Upper lobe of left lung (tissue), 6 donors: Measurements from ENCODE around the gene DPYD. TPM values are rescaled to one million over a fixed set of nuclear protein-coding genes. Genes with fewer than 3 reads are reported as not detected.

ENCODE experiments used
- ATAC-seq, 2 donors: fragments of 200-7000 bp; cut with Tn5 transposase; one replicate each; pipeline ENCODE4 v1.9.1; 2022; ENCODE audit warnings: mild to moderate bottlenecking in 2 of 2, moderate library complexity in 2 of 2; ENCODE audit not compliant: low FRiP score in 2 of 2
- DNase-seq, 2 donors: peaks; one replicate each; pipeline ENCODE4 v3.0.0-alpha.2; 2019 to 2020
- H3K27ac ChIP-seq, 4 donors: fragments of 200-600 bp; sonication (generic); one replicate each; pipeline ENCODE4 v1.5.1; 2016 to 2019
- H3K27me3 ChIP-seq, 4 donors: fragments of 200-600 bp; sonication (generic); one replicate each; pipeline ENCODE4 v1.5.1; 2017 to 2019
- H3K36me3 ChIP-seq, 4 donors: fragments of 200-600 bp; sonication (generic); one replicate each; pipeline ENCODE4 v1.5.1; 2016 to 2019
- H3K4me1 ChIP-seq, 4 donors: fragments of 200-600 bp; sonication (generic); one replicate each; pipeline ENCODE4 v1.5.1; 2018 to 2019
- H3K4me3 ChIP-seq, 4 donors: fragments of 200-600 bp; sonication (generic); one replicate each; pipeline ENCODE4 v1.5.1; 2017 to 2019; ENCODE audit warnings: mild to moderate bottlenecking in 2 of 4, moderate library complexity in 1 of 4
- H3K9me3 ChIP-seq, 4 donors: fragments of 200-600 bp; sonication (generic); one replicate each; pipeline ENCODE4 v1.5.1; 2018 to 2019
- EP300 ChIP-seq, 4 donors: sonication (generic); formaldehyde crosslinking; IDR thresholded peaks; one replicate each; pipeline ENCODE4 v1.5.1; 2017; ENCODE audit warnings: antibody characterized with exemption in 4 of 4, control low read depth in 2 of 4
- POLR2A ChIP-seq, 4 donors: fragments of 450-650 bp; IDR thresholded peaks; one replicate each; pipeline ENCODE4 v1.5.1; 2016 to 2017; ENCODE audit warnings: antibody characterized with exemption in 4 of 4, mild to moderate bottlenecking in 2 of 4
- POLR2AphosphoS5 ChIP-seq, 2 donors: sonication (generic); formaldehyde crosslinking; IDR thresholded peaks; one replicate each; pipeline ENCODE4 v1.5.1; 2017; ENCODE audit warnings: antibody characterized with exemption in 2 of 2
- WGBS, 2 donors: methylation state at CpG; one replicate each; pipeline ENCODE4 v1.1.5; 2017 to 2018; 5-methylcytosine and 5-hydroxymethylcytosine counted together
- total RNA-seq, 6 donors: library from RNA; depleted of rRNA in 4 of 6; stranded (reverse); fragments of >200 nt in 4 of 6; gene quantifications; one replicate each; pipeline versions ENCODE4 v1.1.0 to v1.2.1, GENCODE V29; 2016 to 2021
- TF ChIP-seq, protein P1 (sequence below), 6 experiments: fragments of 450-650 bp in 4 of 6; fragments of 200-600 bp in 2 of 6; sonication (generic) in 2 of 6; IDR thresholded peaks; one replicate each; pipeline ENCODE4 v1.5.1; 2016 to 2019; ENCODE audit warnings: antibody characterized with exemption in 6 of 6
- donor health status: DM: no; HTN: no; CAD: no; lungs with moderate emphysema.
- donor health status: DM: no; HTN: yes; CAD: no; lungs with severe emphysema.

Gene DPYD
- total RNA-seq, 6 donors from 2014 or later: 60.9 to 106 (median 79.7) TPM

DNA sequence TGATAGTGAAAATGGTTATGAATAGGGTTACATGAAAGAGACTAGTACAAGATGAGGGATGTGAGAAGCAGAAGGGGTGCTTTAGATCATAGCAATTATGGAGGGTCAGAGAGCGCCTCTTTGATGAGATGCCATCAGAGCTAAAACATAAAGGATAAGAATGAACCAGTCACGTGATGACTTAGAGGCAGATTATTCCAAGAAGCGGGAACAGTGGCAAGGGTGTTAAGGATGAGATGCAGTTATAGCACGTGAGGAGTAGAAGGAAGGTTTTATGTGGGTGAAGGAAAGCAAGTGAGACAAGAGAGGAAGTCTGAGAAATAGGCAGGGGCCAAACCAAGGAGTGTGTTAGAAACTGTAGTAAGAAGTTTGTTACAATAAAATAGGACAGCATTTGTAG, 360.1 kb downstream of the DPYD start:
- no peak for TF ChIP-seq POLR2A (IDR thresholded peaks at IDR 0.05)
- TF ChIP-seq EP300 (IDR thresholded peaks at IDR 0.05): no peak
- no peak for TF ChIP-seq POLR2AphosphoS5 (IDR thresholded peaks at IDR 0.05)
- TF ChIP-seq, protein P1, sequence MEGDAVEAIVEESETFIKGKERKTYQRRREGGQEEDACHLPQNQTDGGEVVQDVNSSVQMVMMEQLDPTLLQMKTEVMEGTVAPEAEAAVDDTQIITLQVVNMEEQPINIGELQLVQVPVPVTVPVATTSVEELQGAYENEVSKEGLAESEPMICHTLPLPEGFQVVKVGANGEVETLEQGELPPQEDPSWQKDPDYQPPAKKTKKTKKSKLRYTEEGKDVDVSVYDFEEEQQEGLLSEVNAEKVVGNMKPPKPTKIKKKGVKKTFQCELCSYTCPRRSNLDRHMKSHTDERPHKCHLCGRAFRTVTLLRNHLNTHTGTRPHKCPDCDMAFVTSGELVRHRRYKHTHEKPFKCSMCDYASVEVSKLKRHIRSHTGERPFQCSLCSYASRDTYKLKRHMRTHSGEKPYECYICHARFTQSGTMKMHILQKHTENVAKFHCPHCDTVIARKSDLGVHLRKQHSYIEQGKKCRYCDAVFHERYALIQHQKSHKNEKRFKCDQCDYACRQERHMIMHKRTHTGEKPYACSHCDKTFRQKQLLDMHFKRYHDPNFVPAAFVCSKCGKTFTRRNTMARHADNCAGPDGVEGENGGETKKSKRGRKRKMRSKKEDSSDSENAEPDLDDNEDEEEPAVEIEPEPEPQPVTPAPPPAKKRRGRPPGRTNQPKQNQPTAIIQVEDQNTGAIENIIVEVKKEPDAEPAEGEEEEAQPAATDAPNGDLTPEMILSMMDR (IDR thresholded peaks at IDR 0.05): no peak
- H3K4me3 ChIP-seq: no peak overlapping the region

DNA sequence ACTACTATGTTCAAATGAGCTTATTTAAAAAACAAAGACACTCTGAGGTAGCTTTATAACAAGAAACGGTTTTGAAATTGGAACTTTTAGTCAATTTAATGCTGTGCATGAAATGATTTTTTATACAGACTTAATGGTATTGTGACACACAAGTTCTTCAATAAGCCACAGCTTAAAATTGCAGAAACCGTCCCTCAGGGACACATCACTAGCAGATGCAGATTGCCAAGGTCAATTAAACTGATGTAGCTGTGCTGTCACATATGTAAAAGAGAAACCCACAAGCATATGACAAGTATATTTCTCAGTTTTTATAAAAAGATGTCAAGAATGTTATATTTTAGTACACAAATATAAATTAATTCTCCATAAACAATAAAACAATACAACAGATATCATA, 366.9 kb downstream of the DPYD start:
- whole genome bisulfite sequencing, 2 donors: 79 to 92% methylated on average over 2 of the region's 2 CpGs
- no peak for TF ChIP-seq EP300 (IDR thresholded peaks at IDR 0.05)
- no peak for TF ChIP-seq POLR2A (IDR thresholded peaks at IDR 0.05)
- TF ChIP-seq, protein P1 (IDR thresholded peaks at IDR 0.05): no peak
- no peak for TF ChIP-seq POLR2AphosphoS5 (IDR thresholded peaks at IDR 0.05)
- no peak overlapping the region for H3K4me3 ChIP-seq
- H3K27ac ChIP-seq: no peak overlapping the region
- H3K36me3 ChIP-seq: peaks cover 0 to 16% (median 2%) of the 10 kb centered on the region in 4 donors
- DNase-seq: no peak
- H3K4me1 ChIP-seq: no peaks in the 10 kb centered on the region
- no peaks in the 10 kb centered on the region for H3K9me3 ChIP-seq
- ATAC-seq: no peak
- H3K27me3 ChIP-seq: no peaks in the 10 kb centered on the region

More for the DNA sequence above, 360.1 kb downstream of the DPYD start:
- DNase-seq: no peak
- 93 to 94% methylated on average over 4 of the region's 4 CpGs for WGBS, 2 donors
- H3K36me3 ChIP-seq: peaks cover 0 to 9% (median 2%) of the 10 kb centered on the region in 4 donors
- no peak for ATAC-seq
- no peaks in the 10 kb centered on the region for H3K9me3 ChIP-seq
- no peaks in the 10 kb centered on the region for H3K27me3 ChIP-seq
- no peak overlapping the region for H3K27ac ChIP-seq
- H3K4me1 ChIP-seq: no peaks in the 10 kb centered on the region

DNA sequence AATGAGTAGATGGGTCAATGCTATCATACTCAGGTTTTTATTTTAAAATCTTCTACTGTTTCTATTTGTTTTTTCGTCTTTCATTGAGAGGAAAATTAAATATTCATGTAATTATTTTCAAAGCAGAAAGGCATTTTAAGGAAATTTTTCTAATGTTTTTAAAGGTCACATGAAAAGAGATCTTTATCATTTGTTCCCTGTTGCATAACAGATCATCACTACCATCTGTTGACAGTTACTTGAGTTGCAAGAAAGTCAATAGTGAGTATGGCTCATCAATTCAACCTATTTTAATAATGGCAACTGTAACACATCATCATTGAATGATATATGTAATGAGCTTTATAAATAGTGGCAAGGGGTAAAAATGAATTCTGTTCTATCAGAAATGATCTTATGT, 369.7 kb downstream of the DPYD start:
- Histone ChIP-seq H3K27me3 (no peaks in the 10 kb centered on the region), H3K36me3 (peaks cover 0 to 19% (median 2%) of the 10 kb centered on the region in 4 donors), H3K9me3 (no peaks in the 10 kb centered on the region), H3K4me1 (no peaks in the 10 kb centered on the region), H3K4me3 (no peak overlapping the region), H3K27ac (no peak overlapping the region)
- no peak for TF ChIP-seq EP300 (IDR thresholded peaks at IDR 0.05)
- TF ChIP-seq POLR2A (IDR thresholded peaks at IDR 0.05): no peak
- TF ChIP-seq, protein P1 (IDR thresholded peaks at IDR 0.05): no peak
- no peak for TF ChIP-seq POLR2AphosphoS5 (IDR thresholded peaks at IDR 0.05)
- 87 to 91% methylated on average over 1 of the region's 1 CpG for WGBS, 2 donors
- DNase-seq (no peak), ATAC-seq (no peak)

DNA sequence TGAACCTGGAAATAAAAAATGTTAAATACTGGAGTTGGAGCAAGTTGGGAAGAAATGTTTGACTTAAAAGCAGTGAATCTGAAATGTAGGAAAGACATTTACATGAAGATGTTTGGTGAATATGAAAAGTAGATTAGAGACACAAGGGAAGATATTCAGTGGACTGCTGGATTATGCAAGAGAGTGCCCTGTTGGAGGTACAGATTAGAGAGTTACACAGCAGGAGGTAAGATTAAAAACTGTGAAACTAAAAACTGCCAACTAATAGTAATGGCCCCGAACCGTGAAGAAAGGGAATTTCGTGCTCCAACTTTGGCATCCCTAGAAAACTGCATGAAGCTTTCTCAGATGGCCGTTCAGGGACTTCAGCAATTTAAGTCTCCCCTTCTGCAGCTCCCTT, 375.4 kb downstream of the DPYD start:
- no peak overlapping the region for H3K4me3 ChIP-seq
- WGBS, 2 donors: 87 to 93% methylated on average over 4 of the region's 4 CpGs
- no peak for DNase-seq
- no peaks in the 10 kb centered on the region for H3K27me3 ChIP-seq
- H3K4me1 ChIP-seq: no peaks in the 10 kb centered on the region
- H3K27ac ChIP-seq: no peak overlapping the region
- no peaks in the 10 kb centered on the region for H3K9me3 ChIP-seq
- no peak for ATAC-seq
- TF ChIP-seq POLR2AphosphoS5 (IDR thresholded peaks at IDR 0.05): no peak
- no peak for TF ChIP-seq EP300 (IDR thresholded peaks at IDR 0.05)
- TF ChIP-seq POLR2A (IDR thresholded peaks at IDR 0.05): no peak
- TF ChIP-seq, protein P1 (IDR thresholded peaks at IDR 0.05): no peak
- H3K36me3 ChIP-seq: peaks cover 0 to 28% (median 2%) of the 10 kb centered on the region in 4 donors

DNA sequence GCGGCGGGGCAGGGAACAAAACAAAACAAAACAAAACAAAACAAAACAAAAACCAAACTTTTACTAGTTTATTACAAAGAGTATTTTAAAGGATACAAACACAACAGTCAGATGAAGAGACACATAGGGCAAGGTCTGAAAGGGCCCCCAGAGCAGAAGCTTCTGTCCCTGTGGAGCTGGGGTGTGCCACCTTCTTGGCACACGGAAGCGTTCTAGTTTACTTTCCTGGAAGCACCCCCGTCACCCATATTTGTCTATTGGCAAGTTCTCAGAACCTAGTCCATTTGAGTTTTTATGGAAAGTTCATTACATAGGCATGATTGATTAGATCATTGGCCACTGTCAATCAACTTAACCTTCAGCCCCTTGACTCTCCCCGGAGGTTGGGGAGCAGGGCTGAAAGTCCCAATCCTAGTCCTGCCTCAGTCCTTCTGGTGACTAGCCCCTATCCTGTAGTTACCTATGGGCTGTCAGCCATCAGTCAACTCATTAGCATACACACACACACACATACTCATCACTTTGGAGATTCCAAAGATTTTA, 380.4 kb downstream of the DPYD start:
- peaks cover 0 to 5% (median 0%) of the 10 kb centered on the region in 4 donors for H3K36me3 ChIP-seq
- no peaks in the 10 kb centered on the region for H3K4me1 ChIP-seq
- H3K27me3 ChIP-seq: no peaks in the 10 kb centered on the region
- no peak overlapping the region for H3K27ac ChIP-seq
- no peak overlapping the region for H3K4me3 ChIP-seq
- DNase-seq: no peak
- ATAC-seq: no peak
- H3K9me3 ChIP-seq: no peaks in the 10 kb centered on the region
- WGBS, 2 donors: 89 to 92% methylated on average over 6 of the region's 6 CpGs
- TF ChIP-seq POLR2AphosphoS5 (IDR thresholded peaks at IDR 0.05) (no peak), EP300 (IDR thresholded peaks at IDR 0.05) (no peak), POLR2A (IDR thresholded peaks at IDR 0.05) (no peak)
- TF ChIP-seq, protein P1 (IDR thresholded peaks at IDR 0.05): no peak
